ENCODE data around the gene PPP6R2.

PPP6R2 gene

GRCh38 chr22:50445880-50446707, 103.0 kb downstream of the PPP6R2 start:
- DNase-seq (ENCODE audit: low read depth), result no peak

DNA sequence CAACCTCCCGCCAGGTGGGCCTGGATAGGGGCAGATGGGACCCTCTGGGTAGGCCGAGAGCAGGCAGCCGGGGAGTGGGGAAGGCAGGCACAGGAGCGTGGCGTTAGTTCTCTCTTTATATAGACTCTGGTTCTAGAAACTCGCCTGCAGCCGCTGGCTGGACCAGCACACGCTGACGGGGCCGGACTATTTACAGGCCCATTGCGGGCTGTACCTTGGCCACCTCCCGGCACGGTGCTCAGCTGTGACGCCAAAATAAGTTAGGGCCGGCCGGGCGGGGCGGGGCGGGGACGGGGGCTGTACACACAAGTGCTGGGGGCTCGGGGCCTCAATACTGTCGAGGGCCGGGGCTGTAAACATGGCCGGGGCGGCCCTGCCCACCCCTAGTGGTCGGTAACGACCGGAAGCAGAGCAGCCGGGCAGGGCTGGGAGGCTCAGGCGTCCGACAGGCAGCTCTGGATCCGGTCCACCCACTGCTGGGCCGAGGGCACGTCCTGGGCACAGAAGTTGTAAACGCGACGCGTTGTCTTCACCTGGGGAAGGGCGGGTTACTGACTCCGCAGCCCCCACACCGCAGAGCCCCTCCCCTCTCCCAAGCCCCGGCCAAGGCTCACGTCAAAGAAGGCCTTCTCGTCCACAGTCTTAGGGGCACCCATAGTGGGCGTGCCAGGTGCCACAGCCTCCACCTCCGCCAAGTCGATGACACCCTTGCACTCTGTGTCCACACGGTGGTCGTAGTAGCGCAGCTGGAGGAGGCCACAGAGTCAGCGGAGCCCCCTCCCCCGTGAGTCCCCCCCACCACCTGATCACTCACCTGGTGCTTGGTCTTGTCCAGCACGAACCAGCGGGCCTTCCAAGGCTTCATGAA, 103.8 kb downstream of the PPP6R2 start:
- DNase-seq (ENCODE audit: low read depth), result no peak

DNA sequence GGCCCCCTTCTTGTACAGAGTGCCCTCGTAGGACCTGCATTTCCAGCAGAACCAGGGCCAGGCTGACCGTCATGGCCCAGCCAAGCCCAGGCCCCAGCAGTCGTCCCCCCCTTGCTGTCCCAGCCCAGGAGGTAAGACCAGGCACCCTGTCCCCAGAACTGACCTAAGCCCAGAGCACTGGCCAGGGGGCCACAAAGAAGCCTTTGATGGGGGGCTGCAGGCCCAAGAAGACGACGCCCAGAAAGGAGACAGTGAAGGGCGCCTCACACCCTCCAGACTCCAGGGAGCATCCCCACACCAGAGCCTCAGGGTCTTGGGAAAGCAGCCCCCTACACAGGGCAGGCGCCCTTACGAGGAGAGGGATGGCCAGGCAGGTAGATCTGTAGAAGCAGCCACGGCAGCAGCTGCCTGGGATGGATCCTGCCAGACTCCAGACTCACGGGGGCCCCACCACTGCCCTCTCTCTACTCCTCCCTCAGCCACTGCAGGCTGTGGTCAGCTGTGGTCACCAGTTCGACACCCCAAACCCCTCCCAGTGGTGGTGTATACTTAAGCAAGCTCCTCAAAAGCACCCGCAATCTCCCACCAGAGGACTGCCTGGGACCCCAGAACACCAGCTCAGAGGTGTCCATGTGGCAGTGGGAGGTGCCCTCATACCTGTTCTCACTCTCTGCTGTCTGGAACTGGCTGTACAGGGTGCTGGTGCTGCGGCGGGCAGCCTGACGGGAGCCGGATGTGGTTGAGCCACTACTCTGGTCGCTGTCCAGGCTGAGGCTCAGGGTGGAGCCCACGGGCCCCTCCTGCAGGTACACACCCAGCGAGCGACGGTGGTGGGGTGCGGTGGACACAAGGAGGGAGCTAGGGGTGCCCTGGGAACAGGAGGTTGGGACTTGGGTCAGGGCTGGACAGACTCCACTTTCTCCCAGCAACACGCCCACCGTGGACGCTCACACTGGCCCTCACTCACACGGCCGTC, 104.7 kb downstream of the PPP6R2 start:
- DNase-seq (ENCODE audit: low read depth), result no peak

GRCh38 chr22:50452649-50453048, 109.5 kb downstream of the PPP6R2 start:
- no peak for DNase-seq (ENCODE audit: low read depth)

DNA sequence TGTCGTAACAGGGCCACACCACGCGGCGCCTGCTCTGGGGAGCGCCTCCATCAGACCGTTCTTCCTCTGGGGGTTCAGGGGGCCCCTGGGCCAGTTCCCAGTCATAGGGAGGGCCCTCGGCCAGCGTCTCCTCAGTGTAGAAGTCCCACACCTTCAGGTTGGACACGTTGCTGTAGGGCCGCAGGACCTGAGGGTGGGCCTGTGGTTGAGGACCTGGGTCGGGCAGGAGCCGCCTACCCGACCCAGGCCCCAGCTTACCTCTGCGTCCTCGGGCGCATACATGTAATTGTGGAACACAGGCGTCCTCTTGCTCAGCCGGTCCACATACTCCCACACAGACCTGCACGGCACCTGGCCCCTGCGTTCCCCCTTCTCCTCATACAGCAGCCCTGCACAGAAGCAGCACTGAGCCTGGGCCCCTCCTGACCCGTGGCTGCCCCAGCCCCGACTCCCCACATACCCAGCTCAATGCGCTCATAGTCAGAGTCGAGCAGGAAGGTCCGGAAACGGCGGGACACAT, 111.5 kb downstream of the PPP6R2 start:
- no peak for DNase-seq (ENCODE audit: low read depth)

DNA sequence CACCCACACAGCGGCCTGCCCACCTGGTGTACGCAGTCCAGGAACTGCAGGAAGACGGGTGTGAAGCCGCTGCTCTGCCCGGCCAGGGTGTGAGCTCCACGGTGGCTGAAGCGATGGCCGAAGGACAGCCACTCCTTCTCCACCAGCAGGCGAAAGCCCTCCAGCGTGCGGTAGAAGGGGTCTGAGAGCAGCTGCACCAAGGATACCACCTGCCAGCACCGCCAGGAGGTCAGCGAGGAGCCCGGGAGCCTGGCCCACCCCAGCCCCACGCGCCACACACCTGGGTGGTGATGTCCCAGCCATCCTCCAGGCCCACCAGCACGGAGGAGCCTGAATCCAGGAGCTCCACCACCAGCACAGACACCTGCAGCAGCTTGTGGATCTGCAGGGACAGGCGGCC, 112.1 kb downstream of the PPP6R2 start:
- DNase-seq (ENCODE audit: low read depth), result no peak

GRCh38 chr22:50456026-50456425, 112.9 kb downstream of the PPP6R2 start:
- no peak for DNase-seq (ENCODE audit: low read depth)

DNA sequence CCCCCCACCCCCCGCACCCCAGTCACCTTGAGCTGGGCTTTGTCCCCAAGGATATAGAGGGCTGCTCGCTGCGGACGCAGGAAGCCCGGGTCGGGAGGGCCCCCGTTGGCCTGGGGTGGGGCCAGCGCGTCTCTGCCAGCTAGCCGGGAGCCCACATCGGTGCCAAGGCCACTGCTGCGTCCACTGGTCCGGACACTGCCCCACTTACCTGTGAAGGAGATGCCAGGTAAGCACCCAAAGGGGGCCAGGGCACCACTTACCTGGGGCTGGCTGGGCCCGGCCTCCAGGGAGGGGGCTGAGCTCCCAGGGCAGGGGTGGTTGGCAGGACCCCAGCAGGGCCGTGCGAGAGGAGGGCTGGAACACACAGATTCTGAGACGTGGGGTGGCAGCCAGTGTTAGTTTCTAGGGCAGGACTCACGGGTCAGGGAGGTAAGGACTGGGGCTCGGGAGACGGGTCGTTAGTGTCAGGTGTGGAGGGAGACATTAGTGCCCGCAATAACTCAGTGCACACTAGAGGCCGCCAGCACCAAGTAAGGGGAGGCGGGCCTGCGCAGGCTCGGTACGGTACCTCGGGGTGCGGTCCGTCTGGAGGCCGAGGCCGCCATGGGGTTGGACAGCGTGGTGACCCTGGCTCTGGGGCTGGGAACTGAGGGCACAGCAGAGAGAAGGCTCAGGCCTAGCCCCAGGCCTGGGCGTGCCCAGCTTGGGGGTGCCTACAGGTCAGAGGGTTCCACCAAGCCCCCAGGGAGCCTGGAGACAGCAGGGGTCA, 113.5 kb downstream of the PPP6R2 start:
- no peak for DNase-seq (ENCODE audit: low read depth)

DNA sequence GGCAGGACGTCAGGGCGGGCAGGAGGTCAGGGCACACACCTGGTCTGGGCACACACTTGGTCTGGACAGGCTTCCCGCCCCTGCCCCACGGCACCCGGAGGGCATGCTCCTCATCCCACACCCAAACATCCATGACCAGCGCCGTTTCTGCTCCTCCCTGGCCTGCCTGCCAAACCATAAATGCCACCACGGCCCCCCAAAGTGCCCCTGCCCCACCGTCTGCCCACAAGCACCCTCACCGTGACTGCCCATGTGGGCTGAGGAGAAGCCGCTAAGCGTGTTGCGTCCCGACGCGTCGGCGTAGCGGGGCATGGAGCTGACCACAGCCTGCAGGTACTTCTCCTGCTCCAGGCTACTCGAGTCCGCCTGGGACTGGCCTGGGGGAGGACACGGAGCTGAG, 115.9 kb downstream of the PPP6R2 start:
- DNase-seq (ENCODE audit: low read depth), result no peak

DNA sequence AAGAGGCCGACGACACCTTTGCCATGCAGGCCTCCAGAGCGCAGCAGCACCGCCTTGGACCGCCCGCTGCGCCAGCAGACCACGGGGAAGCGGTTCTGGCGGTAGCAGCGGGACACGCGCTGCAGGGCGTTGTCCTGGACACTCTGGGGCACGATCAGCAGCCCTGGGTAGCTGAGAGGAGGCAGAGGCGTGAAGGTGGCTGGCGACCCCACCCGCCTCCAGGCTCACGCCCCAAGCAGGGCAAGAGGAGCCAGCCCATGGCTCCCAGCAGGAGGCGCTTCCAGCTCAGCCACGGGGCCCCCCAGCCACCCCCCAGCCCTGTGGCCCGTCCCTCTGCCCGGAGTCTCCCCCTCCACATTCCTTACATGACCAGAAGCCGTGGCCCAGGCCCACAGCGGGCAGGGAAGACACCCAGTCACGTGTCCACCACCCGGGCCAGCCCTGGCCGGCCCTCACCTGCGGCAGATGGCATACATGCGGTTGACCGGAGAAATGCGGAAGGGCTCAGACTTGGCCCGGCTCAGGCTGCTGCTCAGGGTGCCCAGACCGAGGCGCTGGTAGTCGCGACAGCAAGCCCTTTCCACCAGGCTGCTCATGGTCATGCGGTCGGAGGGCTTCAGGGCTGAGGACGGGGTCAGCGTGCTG, 116.5 kb downstream of the PPP6R2 start:
- no peak for DNase-seq (ENCODE audit: low read depth)

GRCh38 chr22:50460938-50461337, 117.8 kb downstream of the PPP6R2 start:
- DNase-seq (ENCODE audit: low read depth), result no peak

DNA sequence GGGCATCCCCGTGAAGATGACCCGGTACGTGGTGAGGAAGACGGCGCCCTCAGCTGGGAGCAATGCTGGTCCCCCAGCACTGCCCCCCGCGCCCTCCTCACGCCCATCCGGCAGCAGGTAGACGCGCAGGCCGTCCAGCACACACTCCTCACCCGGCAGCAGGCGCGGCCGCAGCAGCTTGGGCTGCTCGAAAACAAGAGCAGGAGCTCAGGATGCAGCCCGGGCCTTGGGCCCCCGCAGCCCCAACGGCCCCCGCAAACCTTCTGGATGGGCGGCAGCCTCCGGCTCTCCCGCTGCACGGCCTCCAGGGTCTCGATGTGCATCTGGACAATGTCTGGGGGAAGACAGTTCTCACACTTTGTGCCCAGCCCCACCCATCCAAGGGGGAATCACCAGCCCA, 118.4 kb downstream of the PPP6R2 start:
- no peak for DNase-seq (ENCODE audit: low read depth)

- no peak for DNase-seq (ENCODE audit: low read depth)
Observed at GRCh38 chr22:50461979-50462540, 118.9 kb downstream of the PPP6R2 start.

DNA sequence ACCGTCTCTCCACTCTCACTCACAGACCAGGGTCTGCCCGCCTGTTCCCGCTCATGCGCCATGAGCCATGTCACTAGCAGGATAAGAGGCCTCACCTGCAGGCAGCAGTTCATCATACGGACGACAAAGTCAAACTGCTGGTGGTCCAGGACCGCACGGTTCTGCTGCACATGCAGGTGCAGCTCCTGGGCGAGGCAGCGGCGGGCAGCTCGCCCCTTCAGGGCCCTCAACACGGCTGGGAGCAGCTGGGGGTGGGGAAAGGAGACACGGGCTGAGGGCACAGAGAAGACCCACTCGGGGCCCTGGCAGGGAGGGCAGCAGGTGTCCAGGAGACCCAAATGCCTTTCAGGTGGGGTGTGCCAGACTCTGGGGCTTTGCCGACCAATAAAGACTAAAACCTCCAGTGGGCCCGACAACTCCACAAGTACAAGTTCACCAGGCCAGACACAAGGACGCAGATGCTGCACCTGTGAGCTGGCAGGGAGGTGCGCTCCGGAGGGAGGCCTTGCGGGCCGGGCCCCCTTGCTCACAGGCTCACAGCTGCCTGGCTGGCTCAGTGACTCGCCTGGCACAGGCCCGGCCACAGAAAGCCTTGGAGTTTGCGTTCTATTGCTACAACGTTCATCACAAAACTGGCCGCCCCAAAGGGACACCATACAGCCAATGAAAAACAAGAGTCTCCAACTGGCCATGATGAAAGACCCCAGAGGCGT, 120.2 kb downstream of the PPP6R2 start:
- DNase-seq (ENCODE audit: low read depth), result no peak

- DNase-seq (ENCODE audit: low read depth), result no peak
Observed at GRCh38 chr22:50464451-50464850, 121.3 kb downstream of the PPP6R2 start.

DNA sequence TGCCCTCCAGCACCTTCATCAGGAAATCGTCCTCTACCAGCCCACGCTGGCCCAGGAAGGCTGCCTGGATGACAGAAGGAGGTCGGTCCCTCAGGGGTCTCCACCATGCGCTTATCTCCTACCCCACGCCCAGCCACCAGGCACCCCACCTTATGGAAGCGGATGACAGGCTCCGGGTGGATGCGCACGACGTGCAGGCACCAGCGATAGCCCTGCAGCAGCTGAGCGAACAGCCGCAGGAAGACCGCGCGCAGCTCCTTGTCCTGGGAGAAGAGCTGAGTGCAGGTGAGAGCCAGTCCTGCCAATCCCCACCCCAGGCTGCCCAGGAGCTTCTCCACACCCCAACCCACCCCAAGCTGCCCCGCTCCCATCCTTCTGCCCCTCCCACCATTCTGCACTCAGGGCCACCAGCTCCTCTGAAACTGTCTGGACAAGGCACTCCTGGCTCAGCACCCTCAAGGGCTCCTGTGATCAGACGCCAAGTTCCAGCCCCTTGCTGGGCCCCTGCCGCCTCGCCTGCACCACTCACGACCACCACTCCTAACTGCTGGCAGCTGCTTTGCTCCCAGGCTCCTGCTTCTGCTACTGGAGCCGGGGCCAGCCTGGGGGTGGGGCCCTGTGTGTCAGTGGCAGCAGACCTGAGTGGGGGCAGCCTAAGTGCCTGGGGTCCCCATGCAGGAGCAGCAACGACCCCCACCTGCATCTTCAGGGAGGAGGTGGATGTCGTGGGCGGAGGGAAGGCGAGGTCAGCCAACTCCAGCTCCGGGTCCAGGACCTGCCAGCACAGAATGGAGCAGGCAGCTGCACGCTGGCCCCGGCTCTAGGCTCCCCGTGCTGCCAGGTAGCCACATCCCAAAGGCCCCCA, 122.2 kb downstream of the PPP6R2 start:
- no peak for DNase-seq (ENCODE audit: low read depth)

GRCh38 chr22:50467341-50467740, 124.2 kb downstream of the PPP6R2 start:
- DNase-seq (ENCODE audit: low read depth), result no peak

DNA sequence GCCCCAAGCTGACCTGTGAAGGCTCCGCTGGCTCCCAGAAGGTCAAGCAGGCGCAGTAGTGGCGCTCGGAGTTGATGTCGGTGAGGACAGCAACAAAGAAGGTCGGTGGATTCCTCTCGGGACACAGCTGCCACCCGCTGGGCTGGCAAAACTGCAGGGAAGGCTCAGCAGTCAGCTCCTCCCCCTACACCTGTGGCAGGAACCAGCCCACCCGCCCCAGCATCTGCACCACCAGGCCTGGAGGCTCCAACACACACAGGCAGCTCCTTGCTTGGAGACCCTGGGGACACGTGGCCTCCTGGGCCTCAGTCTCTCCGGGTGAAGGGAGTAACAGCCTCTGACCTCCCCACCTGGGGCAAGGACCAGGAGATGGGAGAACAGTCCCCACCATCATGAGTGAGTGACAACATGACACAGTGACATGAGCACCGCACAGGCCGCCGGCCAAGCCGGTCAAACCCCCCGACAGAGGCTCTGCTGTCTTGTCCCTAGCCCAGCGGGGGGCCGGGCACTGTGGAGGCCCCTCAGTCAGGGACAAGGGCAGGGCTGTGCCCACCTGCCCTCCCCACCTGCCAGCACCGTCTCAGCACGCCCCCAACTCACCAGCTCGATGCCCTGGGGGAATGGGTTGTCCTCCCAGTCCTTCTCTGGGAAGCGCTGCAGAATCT, 124.8 kb downstream of the PPP6R2 start:
- DNase-seq (ENCODE audit: low read depth), result no peak

Data from activated gamma-delta T cell treated with anti-CD3 and anti-CD28 coated beads, Interleukin-2, amount 50 U/mL, for 16 hours (primary cell).